Endothelial cell of umbilical vein (primary cell): ENCODE results near the gene MMP14.

ENCODE experiments used
- EZH2 ChIP-seq: IDR thresholded peaks from 2 replicates; pipeline ENCODE4 v1.6.1; 2012; ENCODE audit warnings: borderline replicate concordance, low read depth, mild to moderate bottlenecking, moderate library complexity, low read length, inconsistent platforms; ENCODE audit not compliant: severe bottlenecking
- GATA2 ChIP-seq: IDR thresholded peaks from 2 replicates; pipeline ENCODE4 v1.7.0; 2011; ENCODE audit warnings: low read depth, mild to moderate bottlenecking, moderate library complexity, mixed read lengths, low read length; ENCODE audit not compliant: insufficient read length, insufficient read depth
- JUN ChIP-seq: IDR thresholded peaks from 2 replicates; pipeline ENCODE4 v1.6.1; 2011; ENCODE audit warnings: borderline replicate concordance, low read depth; ENCODE audit not compliant: insufficient read length, insufficient read depth
- MYC ChIP-seq: IDR thresholded peaks from one replicate; pipeline ENCODE4 v1.6.1; 2011; ENCODE audit warnings: mild to moderate bottlenecking, low read depth, low read length
- POLR2A ChIP-seq: IDR thresholded peaks from 2 replicates; pipeline ENCODE4 v1.6.1; 2012; ENCODE audit warnings: low read depth, mild to moderate bottlenecking, control low read depth, low read length
- POLR2AphosphoS5 ChIP-seq: IDR thresholded peaks from 2 replicates; pipeline ENCODE4 v1.6.1; 2012; ENCODE audit warnings: low read depth, mild to moderate bottlenecking, control low read depth, low read length, moderate library complexity; ENCODE audit not compliant: insufficient read depth
- TF ChIP-seq, protein P1 (sequence below), 2 donors: IDR thresholded peaks; 1 replicate in 1 of 2; 2 replicates in 1 of 2; pipeline ENCODE4 v1.5.1; 2011; ENCODE audit warnings: low read length in 2 of 2, mild to moderate bottlenecking in 2 of 2, moderate library complexity in 2 of 2, control low read depth in 1 of 2, inconsistent platforms in 1 of 2, low read depth in 1 of 2; ENCODE audit not compliant: insufficient read depth in 1 of 2; ENCODE audit errors: extremely low read depth in 1 of 2
- TF ChIP-seq, protein P2 (sequence below): IDR thresholded peaks from 2 replicates; pipeline ENCODE4 v1.6.1; 2011; ENCODE audit not compliant: insufficient read depth, insufficient read length

DNA sequence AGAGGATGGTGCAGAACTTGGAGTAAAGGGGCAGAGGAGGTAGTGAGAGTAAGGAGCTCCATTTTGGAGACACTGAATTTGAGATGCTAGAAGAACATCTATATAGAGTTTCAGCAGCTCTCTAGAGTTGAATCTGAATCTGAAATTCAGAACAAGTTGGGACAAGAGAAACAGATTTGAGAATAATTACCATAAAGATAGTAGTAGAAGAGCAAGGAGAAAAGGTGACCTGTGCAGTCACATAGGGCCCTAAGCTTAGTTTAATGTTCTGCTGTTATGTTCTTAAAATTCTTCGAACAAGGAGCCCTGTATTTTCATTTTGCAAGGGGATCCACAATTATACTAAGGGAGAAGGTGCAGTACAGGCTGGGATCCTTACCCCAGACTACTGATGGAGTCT lies 54.0 kb downstream of the MMP14 start:
- TF ChIP-seq POLR2A (no peak), POLR2AphosphoS5 (no peak), JUN (no peak), EZH2 (no peak), GATA2 (no peak), MYC (no peak)
- TF ChIP-seq, protein P1, sequence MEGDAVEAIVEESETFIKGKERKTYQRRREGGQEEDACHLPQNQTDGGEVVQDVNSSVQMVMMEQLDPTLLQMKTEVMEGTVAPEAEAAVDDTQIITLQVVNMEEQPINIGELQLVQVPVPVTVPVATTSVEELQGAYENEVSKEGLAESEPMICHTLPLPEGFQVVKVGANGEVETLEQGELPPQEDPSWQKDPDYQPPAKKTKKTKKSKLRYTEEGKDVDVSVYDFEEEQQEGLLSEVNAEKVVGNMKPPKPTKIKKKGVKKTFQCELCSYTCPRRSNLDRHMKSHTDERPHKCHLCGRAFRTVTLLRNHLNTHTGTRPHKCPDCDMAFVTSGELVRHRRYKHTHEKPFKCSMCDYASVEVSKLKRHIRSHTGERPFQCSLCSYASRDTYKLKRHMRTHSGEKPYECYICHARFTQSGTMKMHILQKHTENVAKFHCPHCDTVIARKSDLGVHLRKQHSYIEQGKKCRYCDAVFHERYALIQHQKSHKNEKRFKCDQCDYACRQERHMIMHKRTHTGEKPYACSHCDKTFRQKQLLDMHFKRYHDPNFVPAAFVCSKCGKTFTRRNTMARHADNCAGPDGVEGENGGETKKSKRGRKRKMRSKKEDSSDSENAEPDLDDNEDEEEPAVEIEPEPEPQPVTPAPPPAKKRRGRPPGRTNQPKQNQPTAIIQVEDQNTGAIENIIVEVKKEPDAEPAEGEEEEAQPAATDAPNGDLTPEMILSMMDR (IDR thresholded peaks at IDR 0.05; ENCODE audit: extremely low read depth in 1 of 2, insufficient read depth in 1 of 2, low read depth in 1 of 2, low read length in 2 of 2), result no peak
- TF ChIP-seq, protein P2, sequence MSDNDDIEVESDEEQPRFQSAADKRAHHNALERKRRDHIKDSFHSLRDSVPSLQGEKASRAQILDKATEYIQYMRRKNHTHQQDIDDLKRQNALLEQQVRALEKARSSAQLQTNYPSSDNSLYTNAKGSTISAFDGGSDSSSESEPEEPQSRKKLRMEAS, result no peak
